ENCODE results near the gene COL18A1.

DNA sequence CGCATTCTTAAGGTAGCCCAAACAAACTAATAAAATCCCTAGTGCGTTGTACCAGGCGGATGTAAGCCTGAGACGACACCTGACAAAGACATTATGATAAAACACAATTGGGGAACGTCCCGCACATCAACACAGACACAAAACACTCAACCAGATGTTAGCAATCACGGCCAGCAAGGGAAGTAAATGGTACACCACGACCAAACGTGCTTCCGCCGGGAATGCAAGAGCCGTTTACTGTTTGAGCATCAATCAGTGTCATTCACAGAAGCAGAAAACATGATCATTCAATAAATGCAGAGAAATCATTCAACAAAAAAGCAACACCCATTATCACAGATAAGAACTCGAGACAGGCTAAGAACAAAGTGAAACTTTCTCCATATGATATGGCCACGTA is 49.4 kb upstream of the COL18A1 start:
- no peak for TF ChIP-seq RARB (CRISPR knock-in tag; IDR thresholded peaks at IDR 0.05)
- TF ChIP-seq ZNF8 (CRISPR knock-in tag; IDR thresholded peaks at IDR 0.05), result no peak
- TF ChIP-seq, protein P1, sequence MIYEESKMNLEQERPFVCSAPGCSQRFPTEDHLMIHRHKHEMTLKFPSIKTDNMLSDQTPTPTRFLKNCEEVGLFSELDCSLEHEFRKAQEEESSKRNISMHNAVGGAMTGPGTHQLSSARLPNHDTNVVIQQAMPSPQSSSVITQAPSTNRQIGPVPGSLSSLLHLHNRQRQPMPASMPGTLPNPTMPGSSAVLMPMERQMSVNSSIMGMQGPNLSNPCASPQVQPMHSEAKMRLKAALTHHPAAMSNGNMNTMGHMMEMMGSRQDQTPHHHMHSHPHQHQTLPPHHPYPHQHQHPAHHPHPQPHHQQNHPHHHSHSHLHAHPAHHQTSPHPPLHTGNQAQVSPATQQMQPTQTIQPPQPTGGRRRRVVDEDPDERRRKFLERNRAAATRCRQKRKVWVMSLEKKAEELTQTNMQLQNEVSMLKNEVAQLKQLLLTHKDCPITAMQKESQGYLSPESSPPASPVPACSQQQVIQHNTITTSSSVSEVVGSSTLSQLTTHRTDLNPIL (CRISPR knock-in tag; IDR thresholded peaks at IDR 0.05; ENCODE audit: low read depth), result no peak
- TF ChIP-seq, protein P2, sequence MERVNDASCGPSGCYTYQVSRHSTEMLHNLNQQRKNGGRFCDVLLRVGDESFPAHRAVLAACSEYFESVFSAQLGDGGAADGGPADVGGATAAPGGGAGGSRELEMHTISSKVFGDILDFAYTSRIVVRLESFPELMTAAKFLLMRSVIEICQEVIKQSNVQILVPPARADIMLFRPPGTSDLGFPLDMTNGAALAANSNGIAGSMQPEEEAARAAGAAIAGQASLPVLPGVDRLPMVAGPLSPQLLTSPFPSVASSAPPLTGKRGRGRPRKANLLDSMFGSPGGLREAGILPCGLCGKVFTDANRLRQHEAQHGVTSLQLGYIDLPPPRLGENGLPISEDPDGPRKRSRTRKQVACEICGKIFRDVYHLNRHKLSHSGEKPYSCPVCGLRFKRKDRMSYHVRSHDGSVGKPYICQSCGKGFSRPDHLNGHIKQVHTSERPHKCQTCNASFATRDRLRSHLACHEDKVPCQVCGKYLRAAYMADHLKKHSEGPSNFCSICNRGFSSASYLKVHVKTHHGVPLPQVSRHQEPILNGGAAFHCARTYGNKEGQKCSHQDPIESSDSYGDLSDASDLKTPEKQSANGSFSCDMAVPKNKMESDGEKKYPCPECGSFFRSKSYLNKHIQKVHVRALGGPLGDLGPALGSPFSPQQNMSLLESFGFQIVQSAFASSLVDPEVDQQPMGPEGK (CRISPR knock-in tag; IDR thresholded peaks at IDR 0.05; ENCODE audit: borderline replicate concordance), result no peak
- no peak for TF ChIP-seq ISL1 (CRISPR knock-in tag; IDR thresholded peaks at IDR 0.05)
- TF ChIP-seq SNAI2 (CRISPR knock-in tag; IDR thresholded peaks at IDR 0.05), result no peak
- TF ChIP-seq ZC3H10 (CRISPR knock-in tag; IDR thresholded peaks at IDR 0.05), result no peak
